Measurements from ENCODE around the gene AUP1. TPM values are rescaled to one million over a fixed set of nuclear protein-coding genes. Genes with fewer than 3 reads are reported as not detected.

AUP1 gene
- total and polyA plus RNA-seq, 2 of the 4 experiments (the other 2 are of a cell fraction), result 47.5 to 100.0 TPM

DNA sequence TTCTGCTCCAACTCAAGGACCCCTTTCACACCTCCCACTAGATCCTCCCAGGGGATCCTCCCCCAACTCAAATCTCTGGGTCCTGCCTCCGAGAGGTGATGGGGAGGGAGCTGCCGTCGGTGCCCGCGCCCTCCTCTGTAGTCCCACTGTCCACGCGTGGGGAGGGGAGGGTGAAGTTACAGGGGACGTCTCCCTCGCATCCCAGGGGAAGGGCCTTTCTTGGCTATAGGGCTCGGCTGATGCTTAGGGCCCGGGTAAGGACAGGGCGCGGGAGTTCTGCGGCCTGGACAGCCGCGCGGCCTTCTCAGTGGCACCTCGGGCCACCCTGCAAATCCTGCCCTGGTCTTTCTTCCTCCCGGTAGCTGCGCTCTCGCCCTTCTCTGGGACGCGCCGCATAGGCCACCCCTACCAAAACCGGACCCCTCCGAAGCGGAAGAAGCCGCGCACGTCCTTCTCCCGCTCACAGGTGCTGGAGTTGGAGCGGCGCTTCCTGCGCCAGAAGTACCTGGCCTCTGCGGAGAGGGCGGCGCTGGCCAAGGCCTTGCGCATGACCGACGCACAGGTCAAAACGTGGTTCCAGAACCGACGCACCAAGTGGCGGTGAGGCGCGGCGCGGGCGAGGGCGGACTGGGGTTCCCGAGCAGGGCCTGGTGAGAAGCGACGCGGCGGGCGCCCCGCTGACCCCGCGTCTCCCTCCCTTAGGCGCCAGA, 14.1 kb downstream of the AUP1 start:
- H4K8ac ChIP-seq (ENCODE audit: low read depth in 2 of 2, low read length in 2 of 2), result no peak overlapping the region
- no peaks in the 10 kb centered on the region for H3K79me1 ChIP-seq (ENCODE audit: low read depth in 1 of 2, low read length in 2 of 2)
- in situ Hi-C loops (cut with MboI; ENCODE audit: low sequenced_read_pairs), result no loop called here
- dilution Hi-C loops (cut with HindIII; ENCODE audit: low sequenced_read_pairs, unreplicated experiment), result no loop called here
- H3K4me2 ChIP-seq (ENCODE audit: low read depth, low read length), result no peak overlapping the region
- ChIA-PET CTCF (no interaction called here), POLR2A (ENCODE audit: unreplicated experiment) (no interaction called here)
- no peak overlapping the region for H2BK5ac ChIP-seq (ENCODE audit: low read depth, low read length, poor library complexity, severe bottlenecking)
- no TSS peak for BruUV-seq (replicated peaks)
- no peak overlapping the region for H4K91ac ChIP-seq (ENCODE audit: insufficient read depth, low read depth, low read length)
- no peak overlapping the region for H3K27ac ChIP-seq (ENCODE audit: insufficient read depth, low read length)
- no peaks in the 10 kb centered on the region for H3K4me1 ChIP-seq (ENCODE audit: control insufficient read depth, insufficient read depth, low read length)
- DNase-seq (no peak), ATAC-seq (ENCODE audit: low read depth) (no peak)
- no peak overlapping the region for H3K56ac ChIP-seq (ENCODE audit: extremely low read depth, insufficient read depth, low read length)
- no peak overlapping the region for H3K9ac ChIP-seq (ENCODE audit: low read depth, low read length)
- H2BK20ac ChIP-seq (ENCODE audit: low read depth, low read length), result no peak overlapping the region
- H3K18ac ChIP-seq (ENCODE audit: low read depth, low read length), result no peak overlapping the region
- H3K9me1 ChIP-seq (ENCODE audit: insufficient read depth, low read length), result no peaks in the 10 kb centered on the region
- H3K27me3 ChIP-seq (ENCODE audit: control insufficient read depth, insufficient read depth, low read length), result peaks cover 90% of the 10 kb centered on the region
- TF ChIP-seq MAFK (IDR thresholded peaks at IDR 0.05; ENCODE audit: low read depth, low read length) (no peak), FOS (IDR thresholded peaks at IDR 0.05; ENCODE audit: low read depth, low read length) (no peak), RAD21 (IDR thresholded peaks at IDR 0.05; ENCODE audit: low read length) (no peak), SMC3 (IDR thresholded peaks at IDR 0.05; ENCODE audit: low read depth, low read length) (no peak), MXI1 (IDR thresholded peaks at IDR 0.05; ENCODE audit: borderline replicate concordance, low read depth, low read length) (no peak), CHD1 (IDR thresholded peaks at IDR 0.05; ENCODE audit: low read depth, low read length) (no peak)
- TF ChIP-seq, protein P1, sequence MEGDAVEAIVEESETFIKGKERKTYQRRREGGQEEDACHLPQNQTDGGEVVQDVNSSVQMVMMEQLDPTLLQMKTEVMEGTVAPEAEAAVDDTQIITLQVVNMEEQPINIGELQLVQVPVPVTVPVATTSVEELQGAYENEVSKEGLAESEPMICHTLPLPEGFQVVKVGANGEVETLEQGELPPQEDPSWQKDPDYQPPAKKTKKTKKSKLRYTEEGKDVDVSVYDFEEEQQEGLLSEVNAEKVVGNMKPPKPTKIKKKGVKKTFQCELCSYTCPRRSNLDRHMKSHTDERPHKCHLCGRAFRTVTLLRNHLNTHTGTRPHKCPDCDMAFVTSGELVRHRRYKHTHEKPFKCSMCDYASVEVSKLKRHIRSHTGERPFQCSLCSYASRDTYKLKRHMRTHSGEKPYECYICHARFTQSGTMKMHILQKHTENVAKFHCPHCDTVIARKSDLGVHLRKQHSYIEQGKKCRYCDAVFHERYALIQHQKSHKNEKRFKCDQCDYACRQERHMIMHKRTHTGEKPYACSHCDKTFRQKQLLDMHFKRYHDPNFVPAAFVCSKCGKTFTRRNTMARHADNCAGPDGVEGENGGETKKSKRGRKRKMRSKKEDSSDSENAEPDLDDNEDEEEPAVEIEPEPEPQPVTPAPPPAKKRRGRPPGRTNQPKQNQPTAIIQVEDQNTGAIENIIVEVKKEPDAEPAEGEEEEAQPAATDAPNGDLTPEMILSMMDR (conservative IDR thresholded peaks at IDR 0.05; ENCODE audit: low read depth, low read length), result no peak
- H3K36me3 ChIP-seq (ENCODE audit: control insufficient read depth, insufficient read depth, low read length), result no peaks in the 10 kb centered on the region
- H2AK5ac ChIP-seq (ENCODE audit: low read depth, low read length), result no peak overlapping the region
- H2AK9ac ChIP-seq (replicated peaks; ENCODE audit: low read depth, low read length, poor library complexity), result peak overlapping the region; percentile 3
- H2BK120ac ChIP-seq (ENCODE audit: low read depth, low read length), result no peak overlapping the region
- H4K20me1 ChIP-seq (ENCODE audit: insufficient read depth, low read length), result 0 out of 2 replicates have a peak, but pooled peaks cover 5% of the 10 kb centered on the region
- intact Hi-C loops (cut with micrococcal nuclease), result no loop called here
- no peak overlapping the region for H3K23ac ChIP-seq (ENCODE audit: low read depth, low read length)
- no peak overlapping the region for H2BK15ac ChIP-seq (ENCODE audit: low read depth, low read length)
- H2AFZ ChIP-seq (replicated peaks; ENCODE audit: low read length, poor library complexity), result peak overlapping the region; percentile 59
- WGBS, 2 experiments (ENCODE audit: extremely low coverage in 2 of 2, insufficient read length in 1 of 2), result 11% methylated on average over 52 of the region's 60 CpGs; no CpG with 5 or more reads in 1 of the 2 experiments
- peaks cover 20% of the 10 kb centered on the region for H3K9me3 ChIP-seq (ENCODE audit: control insufficient read depth, insufficient read depth, low read length)
- H3K4me3 ChIP-seq (ENCODE audit: insufficient read depth, low read depth, low read length), result no peak overlapping the region
- no peak overlapping the region for H3K14ac ChIP-seq (replicated peaks; ENCODE audit: low read depth, low read length)
- H4K5ac ChIP-seq (ENCODE audit: low read depth, low read length), result no peak overlapping the region
- H3K4ac ChIP-seq (ENCODE audit: low read depth, low read length), result no peak overlapping the region

Data from IMR-90 (cell line).